HL-60 (cell line): Measurements from ENCODE around the gene GOLT1A.

Source experiments
- DNase-seq, 2 experiments: peaks; one replicate each; pipeline ENCODE4 v3.0.0-alpha.2; 2010 to 2020; ENCODE audit warnings: low read depth in 1 of 2, low spot score in 1 of 2
- H3K27ac ChIP-seq: fragments of 250-450 bp; sonication (Bioruptor Pico); replicated peaks from 2 replicates; pipeline ENCODE4 v1.5.1; 2020; ENCODE audit warnings: mild to moderate bottlenecking, moderate library complexity
- H3K27me3 ChIP-seq: fragments of 250-450 bp; sonication (Bioruptor Pico); 2 replicates; pipeline ENCODE4 v1.5.1; 2021; ENCODE audit warnings: mild to moderate bottlenecking, moderate library complexity; ENCODE audit not compliant: insufficient read depth, poor library complexity, severe bottlenecking
- H3K4me3 ChIP-seq: replicated peaks from 2 replicates; pipeline ENCODE4 v1.5.1; 2011; ENCODE audit warnings: mild to moderate bottlenecking, control low read depth, low read length; ENCODE audit not compliant: insufficient read depth
- GABPA ChIP-seq: IDR thresholded peaks from 2 replicates; pipeline ENCODE4 v1.6.1; 2012; ENCODE audit warnings: low read depth
- POLR2AphosphoS5 ChIP-seq: IDR thresholded peaks from 2 replicates; pipeline ENCODE4 v1.6.1; 2012; ENCODE audit warnings: low read depth
- SPI1 ChIP-seq: IDR thresholded peaks from 2 replicates; pipeline ENCODE4 v1.6.1; 2012; ENCODE audit warnings: low read depth, mild to moderate bottlenecking, borderline replicate concordance
- TF ChIP-seq, protein P1 (sequence below): IDR thresholded peaks from 2 replicates; pipeline ENCODE4 v1.6.1; 2012; ENCODE audit warnings: low read depth; ENCODE audit not compliant: insufficient replicate concordance
- TF ChIP-seq, protein P2 (sequence below): IDR thresholded peaks from one replicate; pipeline ENCODE4 v1.5.1; 2011; ENCODE audit warnings: low read length, control low read depth, inconsistent platforms; ENCODE audit not compliant: insufficient read depth

GOLT1A gene

DNA sequence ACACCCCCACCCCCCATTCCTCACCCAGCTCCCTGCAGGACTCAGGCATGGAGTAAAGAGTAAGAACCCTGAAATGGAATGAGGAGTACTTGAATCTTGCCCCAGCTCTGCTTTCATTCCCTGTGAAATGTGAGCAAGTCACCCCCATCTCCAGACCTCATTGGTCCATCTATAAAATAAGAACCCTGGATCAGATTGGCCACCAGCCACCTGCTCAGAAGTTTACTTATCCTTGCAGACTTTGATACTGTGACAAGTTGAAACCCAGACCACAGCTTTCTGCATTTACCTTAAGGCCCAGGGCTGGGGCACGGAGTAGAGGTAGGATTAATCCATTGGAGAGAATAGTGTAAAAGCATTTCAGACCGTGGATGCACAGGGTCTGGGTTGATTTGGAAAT is 19.7 kb downstream of the GOLT1A start:
- TF ChIP-seq, protein P1, sequence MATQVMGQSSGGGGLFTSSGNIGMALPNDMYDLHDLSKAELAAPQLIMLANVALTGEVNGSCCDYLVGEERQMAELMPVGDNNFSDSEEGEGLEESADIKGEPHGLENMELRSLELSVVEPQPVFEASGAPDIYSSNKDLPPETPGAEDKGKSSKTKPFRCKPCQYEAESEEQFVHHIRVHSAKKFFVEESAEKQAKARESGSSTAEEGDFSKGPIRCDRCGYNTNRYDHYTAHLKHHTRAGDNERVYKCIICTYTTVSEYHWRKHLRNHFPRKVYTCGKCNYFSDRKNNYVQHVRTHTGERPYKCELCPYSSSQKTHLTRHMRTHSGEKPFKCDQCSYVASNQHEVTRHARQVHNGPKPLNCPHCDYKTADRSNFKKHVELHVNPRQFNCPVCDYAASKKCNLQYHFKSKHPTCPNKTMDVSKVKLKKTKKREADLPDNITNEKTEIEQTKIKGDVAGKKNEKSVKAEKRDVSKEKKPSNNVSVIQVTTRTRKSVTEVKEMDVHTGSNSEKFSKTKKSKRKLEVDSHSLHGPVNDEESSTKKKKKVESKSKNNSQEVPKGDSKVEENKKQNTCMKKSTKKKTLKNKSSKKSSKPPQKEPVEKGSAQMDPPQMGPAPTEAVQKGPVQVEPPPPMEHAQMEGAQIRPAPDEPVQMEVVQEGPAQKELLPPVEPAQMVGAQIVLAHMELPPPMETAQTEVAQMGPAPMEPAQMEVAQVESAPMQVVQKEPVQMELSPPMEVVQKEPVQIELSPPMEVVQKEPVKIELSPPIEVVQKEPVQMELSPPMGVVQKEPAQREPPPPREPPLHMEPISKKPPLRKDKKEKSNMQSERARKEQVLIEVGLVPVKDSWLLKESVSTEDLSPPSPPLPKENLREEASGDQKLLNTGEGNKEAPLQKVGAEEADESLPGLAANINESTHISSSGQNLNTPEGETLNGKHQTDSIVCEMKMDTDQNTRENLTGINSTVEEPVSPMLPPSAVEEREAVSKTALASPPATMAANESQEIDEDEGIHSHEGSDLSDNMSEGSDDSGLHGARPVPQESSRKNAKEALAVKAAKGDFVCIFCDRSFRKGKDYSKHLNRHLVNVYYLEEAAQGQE: no peak
- no peak for TF ChIP-seq GABPA
- TF ChIP-seq, protein P2, sequence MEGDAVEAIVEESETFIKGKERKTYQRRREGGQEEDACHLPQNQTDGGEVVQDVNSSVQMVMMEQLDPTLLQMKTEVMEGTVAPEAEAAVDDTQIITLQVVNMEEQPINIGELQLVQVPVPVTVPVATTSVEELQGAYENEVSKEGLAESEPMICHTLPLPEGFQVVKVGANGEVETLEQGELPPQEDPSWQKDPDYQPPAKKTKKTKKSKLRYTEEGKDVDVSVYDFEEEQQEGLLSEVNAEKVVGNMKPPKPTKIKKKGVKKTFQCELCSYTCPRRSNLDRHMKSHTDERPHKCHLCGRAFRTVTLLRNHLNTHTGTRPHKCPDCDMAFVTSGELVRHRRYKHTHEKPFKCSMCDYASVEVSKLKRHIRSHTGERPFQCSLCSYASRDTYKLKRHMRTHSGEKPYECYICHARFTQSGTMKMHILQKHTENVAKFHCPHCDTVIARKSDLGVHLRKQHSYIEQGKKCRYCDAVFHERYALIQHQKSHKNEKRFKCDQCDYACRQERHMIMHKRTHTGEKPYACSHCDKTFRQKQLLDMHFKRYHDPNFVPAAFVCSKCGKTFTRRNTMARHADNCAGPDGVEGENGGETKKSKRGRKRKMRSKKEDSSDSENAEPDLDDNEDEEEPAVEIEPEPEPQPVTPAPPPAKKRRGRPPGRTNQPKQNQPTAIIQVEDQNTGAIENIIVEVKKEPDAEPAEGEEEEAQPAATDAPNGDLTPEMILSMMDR: no peak
- TF ChIP-seq SPI1: no peak
- no peak for TF ChIP-seq POLR2AphosphoS5

GRCh38 chr1:204192589-204193352 is 21.0 kb downstream of the GOLT1A start:
- Histone ChIP-seq H3K4me3 (no peak overlapping the region), H3K27ac (no peak overlapping the region), H3K27me3 (peaks cover 34% of the 10 kb centered on the region)
- no peak for DNase-seq
- TF ChIP-seq GABPA (no peak), POLR2AphosphoS5 (no peak), SPI1 (no peak)
- TF ChIP-seq, protein P2: no peak
- TF ChIP-seq, protein P1: no peak

More for the DNA sequence above, 19.7 kb downstream of the GOLT1A start:
- Histone ChIP-seq H3K27me3 (peaks cover 24% of the 10 kb centered on the region), H3K4me3 (no peak overlapping the region), H3K27ac (no peak overlapping the region)
- no peak for DNase-seq

DNA sequence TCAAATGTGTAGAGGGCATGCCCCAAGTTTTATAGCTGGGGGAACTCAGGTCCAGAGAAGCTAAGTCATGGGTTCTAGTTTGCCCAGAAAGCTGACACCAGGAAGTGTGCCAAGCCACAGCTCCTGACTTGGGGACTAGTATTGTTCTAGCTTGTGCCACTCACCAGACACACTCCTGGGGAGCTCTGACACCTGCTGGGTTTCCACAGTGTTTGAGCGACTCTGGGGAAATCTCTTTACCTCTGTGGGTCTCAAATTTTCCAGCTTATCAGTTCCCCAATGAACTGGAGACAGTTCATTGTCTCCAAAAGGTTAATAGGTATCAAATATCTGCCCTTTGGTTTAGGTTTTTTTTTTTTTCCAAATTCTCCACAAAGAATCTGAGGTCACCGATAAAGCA is 21.7 kb downstream of the GOLT1A start:
- TF ChIP-seq, protein P2: no peak
- TF ChIP-seq SPI1 (no peak), GABPA (no peak), POLR2AphosphoS5 (no peak)
- TF ChIP-seq, protein P1: no peak
- no peak overlapping the region for H3K27ac ChIP-seq

More for the DNA sequence above, 21.7 kb downstream of the GOLT1A start:
- no peak for DNase-seq
- peaks cover 39% of the 10 kb centered on the region for H3K27me3 ChIP-seq
- H3K4me3 ChIP-seq: no peak overlapping the region
